CD4-positive, alpha-beta T cell (primary cell): ENCODE results near the gene TCN2. TPM values are rescaled to one million over a fixed set of nuclear protein-coding genes. Genes with fewer than 3 reads are reported as not detected.

Experiments
- ATAC-seq: fragments of 200-7000 bp; cut with Tn5 transposase; one replicate; pipeline ENCODE4 v1.10.0; 2022; ENCODE audit warnings: mild to moderate bottlenecking; ENCODE audit not compliant: poor library complexity
- CTCF ChIA-PET: fragments of 350-600 bp; sonication (Branson Sonifier 250); formaldehyde crosslinking; loops from one replicate; lab custom pipeline; 2021; ENCODE audit warnings: antibody characterized with exemption, inconsistent platforms; lab: Charles Lee
- POLR2A ChIA-PET: fragments of 350-600 bp; sonication (Branson Sonifier 250); formaldehyde crosslinking; loops from one replicate; lab custom pipeline; 2021; ENCODE audit warnings: antibody characterized with exemption, inconsistent platforms; lab: Charles Lee
- DNase-seq, 14 experiments: peaks; one replicate each; pipeline ENCODE4 v3.0.0-alpha.2; 2013 to 2020; ENCODE audit warnings: mixed read lengths in 2 of 14
- H3K27ac ChIP-seq, 2 donors: one replicate each; pipeline versions ENCODE4 v1.5.1 to v1.7.0; 2013; ENCODE audit warnings: low read length in 2 of 2, low read depth in 1 of 2, mild to moderate bottlenecking in 1 of 2
- H3K27me3 ChIP-seq, 2 experiments: 1 replicate in 1 of 2; 2 replicates in 1 of 2; pipeline versions ENCODE4 v1.6.1 to v1.7.0; 2013; ENCODE audit warnings: low read length in 2 of 2, control low read depth in 1 of 2, mild to moderate bottlenecking in 1 of 2, moderate library complexity in 1 of 2; ENCODE audit not compliant: insufficient read depth in 2 of 2, control insufficient read depth in 1 of 2
- H3K36me3 ChIP-seq: one replicate; pipeline ENCODE4 v1.6.1; 2013; ENCODE audit warnings: low read length, control low read depth; ENCODE audit not compliant: insufficient read depth
- H3K4me1 ChIP-seq: one replicate; pipeline ENCODE4 v1.6.1; 2013; ENCODE audit warnings: low read length, control low read depth; ENCODE audit not compliant: insufficient read depth
- H3K4me3 ChIP-seq: one replicate; pipeline ENCODE4 v1.5.1; 2013; ENCODE audit warnings: mild to moderate bottlenecking, low read length, moderate library complexity
- H3K9me3 ChIP-seq, 2 experiments: 1 replicate in 1 of 2; 2 replicates in 1 of 2; pipeline versions ENCODE4 v1.6.1 to v1.7.0; 2013; ENCODE audit warnings: low read length in 2 of 2, mild to moderate bottlenecking in 2 of 2, control low read depth in 1 of 2, moderate library complexity in 1 of 2; ENCODE audit not compliant: control insufficient read depth in 1 of 2, insufficient read depth in 1 of 2
- H3K27ac Mint-ChIP-seq: one replicate; pipeline ENCODE4 v1.8.0; 2020; ENCODE audit warnings: mixed read lengths
- H3K27me3 Mint-ChIP-seq: one replicate; pipeline ENCODE4 v1.8.0; 2021; ENCODE audit warnings: mixed read lengths
- H3K36me3 Mint-ChIP-seq: one replicate; pipeline ENCODE4 v1.8.0; 2021; ENCODE audit warnings: low read depth, mixed read lengths
- H3K4me1 Mint-ChIP-seq: one replicate; pipeline ENCODE4 v1.8.0; 2021; ENCODE audit warnings: low read depth, mixed read lengths
- H3K4me3 Mint-ChIP-seq: one replicate; pipeline ENCODE4 v1.8.0; 2020; ENCODE audit warnings: mild to moderate bottlenecking, mixed read lengths
- H3K9me3 Mint-ChIP-seq: one replicate; pipeline ENCODE4 v1.8.0; 2020; ENCODE audit warnings: mixed read lengths
- CTCF ChIP-seq: fragments of 200-600 bp; IDR thresholded peaks from one replicate; pipeline ENCODE4 v1.8.0; 2022; ENCODE audit warnings: antibody characterized with exemption, mild to moderate bottlenecking
- intact Hi-C, 2 experiments: fragments of 100-400 bp; cut with DNase I in 1 of 2; cut with micrococcal nuclease in 1 of 2; formaldehyde crosslinking; loops; one replicate each; pipeline versions ENCODE4 v1.15.1 to v1.9.0; 2023 to 2025; cut with DNase I, micrococcal nuclease
- total RNA-seq, 174 experiments: library from RNA in 2 of 174; stranded (reverse) in 2 of 174; gene quantifications; one replicate each; pipeline ENCODE4 v1.2.3 and lab custom pipeline; 2021 to 2026

Gene TCN2
- total RNA-seq, 2 experiments from 2014 or later = 0.52 to 0.53 TPM

GRCh38 chr22:30655532-30655931, 48.6 kb downstream of the TCN2 start:
- no peaks in the 10 kb centered on the region for H3K4me1 ChIP-seq
- no peak overlapping the region for H3K4me3 ChIP-seq
- H3K27me3 ChIP-seq = no peaks in the 10 kb centered on the region
- Mint-ChIP-seq H3K9me3 (no peaks in the 10 kb centered on the region), H3K4me3 (no peak overlapping the region), H3K27ac (no peak overlapping the region), H3K27me3 (no peaks in the 10 kb centered on the region), H3K4me1 (no peaks in the 10 kb centered on the region), H3K36me3 (peaks cover 18% of the 10 kb centered on the region)
- POLR2A ChIA-PET = interaction anchor here (1.3 kb wide), 1 partner anchor 22 kb away, joined by 4 read pairs; no protein-coding TSS in a partner anchor
- H3K9me3 ChIP-seq = no peaks in the 10 kb centered on the region
- CTCF ChIA-PET = no interaction called here
- H3K36me3 ChIP-seq = peaks cover 7% of the 10 kb centered on the region
- no peak overlapping the region for H3K27ac ChIP-seq
- no peak for TF ChIP-seq CTCF
- DNase-seq (no peak), ATAC-seq (no peak)
- intact Hi-C loops = no loop called here

DNA sequence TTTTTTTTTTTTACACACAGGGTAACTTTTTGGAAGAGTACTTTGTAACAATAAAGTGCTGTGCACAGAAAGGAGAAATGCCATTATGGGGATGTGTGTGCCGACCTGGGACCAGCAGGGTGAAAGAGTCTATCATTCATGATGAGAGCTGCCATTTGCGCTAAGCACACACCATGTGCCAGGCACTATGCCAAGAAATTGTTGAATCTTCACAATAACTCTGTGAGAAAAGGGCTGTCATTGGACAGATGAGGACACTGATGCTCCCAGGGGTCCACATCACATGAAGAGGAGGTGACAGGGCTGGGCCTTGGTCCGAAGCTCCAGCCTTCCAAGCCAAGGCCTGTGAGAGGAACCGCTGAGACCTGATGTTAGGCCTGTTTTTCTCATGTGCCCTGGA, 55.1 kb downstream of the TCN2 start:
- H3K9me3 Mint-ChIP-seq = no peaks in the 10 kb centered on the region
- no peak for DNase-seq
- H3K36me3 ChIP-seq = peaks cover 31% of the 10 kb centered on the region
- ChIA-PET CTCF (interaction anchor here (1.9 kb wide), 1 partner anchor 28 kb away, joined by 5 read pairs; no protein-coding TSS in a partner anchor), POLR2A (no interaction called here)
- H3K4me1 Mint-ChIP-seq = peaks cover 13% of the 10 kb centered on the region
- H3K4me1 ChIP-seq = peaks cover 14% of the 10 kb centered on the region
- intact Hi-C loops = loop anchor here in 1 of 2 experiments (10.0 kb wide), 1 partner anchor 423 kb away; the partner anchor contains the start of gene SMTN
- H3K27ac ChIP-seq = no peak overlapping the region
- H3K27ac Mint-ChIP-seq = no peak overlapping the region
- no peaks in the 10 kb centered on the region for H3K27me3 Mint-ChIP-seq
- H3K27me3 ChIP-seq = no peaks in the 10 kb centered on the region
- TF ChIP-seq CTCF = no peak
- no peaks in the 10 kb centered on the region for H3K9me3 ChIP-seq
- no peak overlapping the region for H3K4me3 Mint-ChIP-seq
- ATAC-seq = no peak
- H3K36me3 Mint-ChIP-seq = peaks cover 54% of the 10 kb centered on the region
- H3K4me3 ChIP-seq = no peak overlapping the region

DNA sequence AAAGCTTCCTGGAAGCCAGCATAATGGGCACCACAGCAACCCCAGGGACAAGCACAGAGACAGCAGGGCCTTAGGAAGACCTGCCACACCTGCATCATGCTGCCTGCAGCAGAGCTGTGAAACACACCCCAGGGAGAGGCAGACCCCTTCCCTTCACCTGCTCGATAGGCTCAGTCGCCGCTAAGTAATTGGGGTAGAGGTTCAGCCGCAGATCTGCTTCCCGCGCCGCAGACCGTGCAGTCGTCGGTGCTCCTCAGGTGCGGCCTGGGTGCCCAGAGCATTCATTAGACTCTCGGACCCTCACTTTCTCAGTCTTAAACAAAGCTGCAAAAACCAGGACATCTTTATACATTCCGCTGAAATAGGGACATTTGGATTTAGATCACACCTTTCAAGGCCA, 57.8 kb downstream of the TCN2 start:
- no peaks in the 10 kb centered on the region for H3K9me3 Mint-ChIP-seq
- no peaks in the 10 kb centered on the region for H3K27me3 Mint-ChIP-seq
- H3K27ac Mint-ChIP-seq = no peak overlapping the region
- peaks cover 15% of the 10 kb centered on the region for H3K4me1 Mint-ChIP-seq
- peaks cover 27% of the 10 kb centered on the region for H3K4me1 ChIP-seq
- ChIA-PET POLR2A (no interaction called here), CTCF (interaction anchor here (1.1 kb wide), 1 partner anchor 30 kb away, joined by 5 read pairs; no protein-coding TSS in a partner anchor)
- H3K4me3 ChIP-seq = no peak overlapping the region
- ATAC-seq (no peak), DNase-seq (no peak)
- no peaks in the 10 kb centered on the region for H3K27me3 ChIP-seq
- no peak for TF ChIP-seq CTCF
- H3K4me3 Mint-ChIP-seq = no peak overlapping the region
- no peak overlapping the region for H3K27ac ChIP-seq
- H3K36me3 ChIP-seq = peaks cover 29% of the 10 kb centered on the region
- peaks cover 51% of the 10 kb centered on the region for H3K36me3 Mint-ChIP-seq
- intact Hi-C loops = loop anchor here in 1 of 2 experiments (5.0 to 10.0 kb wide), 2 partner anchors 72 to 420 kb away; partner anchors contain the start of genes PES1 and SMTN
- no peaks in the 10 kb centered on the region for H3K9me3 ChIP-seq
